ENCODE measurements around the gene LMAN1L.

DNA sequence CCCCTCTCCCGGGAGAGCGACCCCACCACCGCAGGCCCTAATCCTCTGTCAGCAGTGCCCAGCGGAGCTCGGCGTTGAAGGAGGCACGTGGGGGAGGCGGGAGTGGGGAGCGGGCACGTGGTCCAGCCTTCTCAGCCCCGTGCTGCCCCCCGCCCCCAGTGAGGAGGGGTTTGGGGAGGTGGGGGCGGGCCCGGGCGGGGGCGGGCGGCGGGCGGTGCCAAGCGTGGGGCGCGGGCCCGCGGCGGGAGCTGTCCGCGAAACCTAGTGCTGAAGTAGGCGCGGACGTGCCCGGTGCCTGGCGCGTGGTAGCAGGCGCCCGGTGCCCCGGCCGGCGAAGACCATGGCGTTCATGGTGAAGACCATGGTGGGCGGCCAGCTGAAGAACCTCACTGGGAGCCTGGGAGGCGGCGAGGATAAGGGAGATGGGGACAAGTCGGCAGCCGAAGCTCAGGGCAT is 13.8 kb downstream of the LMAN1L start, which contains the start of gene CPLX3:
- TF ChIP-seq, protein P1, sequence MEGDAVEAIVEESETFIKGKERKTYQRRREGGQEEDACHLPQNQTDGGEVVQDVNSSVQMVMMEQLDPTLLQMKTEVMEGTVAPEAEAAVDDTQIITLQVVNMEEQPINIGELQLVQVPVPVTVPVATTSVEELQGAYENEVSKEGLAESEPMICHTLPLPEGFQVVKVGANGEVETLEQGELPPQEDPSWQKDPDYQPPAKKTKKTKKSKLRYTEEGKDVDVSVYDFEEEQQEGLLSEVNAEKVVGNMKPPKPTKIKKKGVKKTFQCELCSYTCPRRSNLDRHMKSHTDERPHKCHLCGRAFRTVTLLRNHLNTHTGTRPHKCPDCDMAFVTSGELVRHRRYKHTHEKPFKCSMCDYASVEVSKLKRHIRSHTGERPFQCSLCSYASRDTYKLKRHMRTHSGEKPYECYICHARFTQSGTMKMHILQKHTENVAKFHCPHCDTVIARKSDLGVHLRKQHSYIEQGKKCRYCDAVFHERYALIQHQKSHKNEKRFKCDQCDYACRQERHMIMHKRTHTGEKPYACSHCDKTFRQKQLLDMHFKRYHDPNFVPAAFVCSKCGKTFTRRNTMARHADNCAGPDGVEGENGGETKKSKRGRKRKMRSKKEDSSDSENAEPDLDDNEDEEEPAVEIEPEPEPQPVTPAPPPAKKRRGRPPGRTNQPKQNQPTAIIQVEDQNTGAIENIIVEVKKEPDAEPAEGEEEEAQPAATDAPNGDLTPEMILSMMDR (IDR thresholded peaks at IDR 0.05; ENCODE audit: low read depth, low read length, missing input control), result no peak
- TF ChIP-seq SP1 (IDR thresholded peaks at IDR 0.05) (no peak), RXRA (IDR thresholded peaks at IDR 0.05) (no peak), FOXA2 (IDR thresholded peaks at IDR 0.05) (no peak), YY1 (IDR thresholded peaks at IDR 0.05) (no peak), JUND (IDR thresholded peaks at IDR 0.05) (no peak)
- TF ChIP-seq, protein P2, sequence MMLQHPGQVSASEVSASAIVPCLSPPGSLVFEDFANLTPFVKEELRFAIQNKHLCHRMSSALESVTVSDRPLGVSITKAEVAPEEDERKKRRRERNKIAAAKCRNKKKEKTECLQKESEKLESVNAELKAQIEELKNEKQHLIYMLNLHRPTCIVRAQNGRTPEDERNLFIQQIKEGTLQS (IDR thresholded peaks at IDR 0.05), result no peak
- TF ChIP-seq, protein P3, sequence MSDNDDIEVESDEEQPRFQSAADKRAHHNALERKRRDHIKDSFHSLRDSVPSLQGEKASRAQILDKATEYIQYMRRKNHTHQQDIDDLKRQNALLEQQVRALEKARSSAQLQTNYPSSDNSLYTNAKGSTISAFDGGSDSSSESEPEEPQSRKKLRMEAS (IDR thresholded peaks at IDR 0.05), result no peak
- TF ChIP-seq, protein P4, sequence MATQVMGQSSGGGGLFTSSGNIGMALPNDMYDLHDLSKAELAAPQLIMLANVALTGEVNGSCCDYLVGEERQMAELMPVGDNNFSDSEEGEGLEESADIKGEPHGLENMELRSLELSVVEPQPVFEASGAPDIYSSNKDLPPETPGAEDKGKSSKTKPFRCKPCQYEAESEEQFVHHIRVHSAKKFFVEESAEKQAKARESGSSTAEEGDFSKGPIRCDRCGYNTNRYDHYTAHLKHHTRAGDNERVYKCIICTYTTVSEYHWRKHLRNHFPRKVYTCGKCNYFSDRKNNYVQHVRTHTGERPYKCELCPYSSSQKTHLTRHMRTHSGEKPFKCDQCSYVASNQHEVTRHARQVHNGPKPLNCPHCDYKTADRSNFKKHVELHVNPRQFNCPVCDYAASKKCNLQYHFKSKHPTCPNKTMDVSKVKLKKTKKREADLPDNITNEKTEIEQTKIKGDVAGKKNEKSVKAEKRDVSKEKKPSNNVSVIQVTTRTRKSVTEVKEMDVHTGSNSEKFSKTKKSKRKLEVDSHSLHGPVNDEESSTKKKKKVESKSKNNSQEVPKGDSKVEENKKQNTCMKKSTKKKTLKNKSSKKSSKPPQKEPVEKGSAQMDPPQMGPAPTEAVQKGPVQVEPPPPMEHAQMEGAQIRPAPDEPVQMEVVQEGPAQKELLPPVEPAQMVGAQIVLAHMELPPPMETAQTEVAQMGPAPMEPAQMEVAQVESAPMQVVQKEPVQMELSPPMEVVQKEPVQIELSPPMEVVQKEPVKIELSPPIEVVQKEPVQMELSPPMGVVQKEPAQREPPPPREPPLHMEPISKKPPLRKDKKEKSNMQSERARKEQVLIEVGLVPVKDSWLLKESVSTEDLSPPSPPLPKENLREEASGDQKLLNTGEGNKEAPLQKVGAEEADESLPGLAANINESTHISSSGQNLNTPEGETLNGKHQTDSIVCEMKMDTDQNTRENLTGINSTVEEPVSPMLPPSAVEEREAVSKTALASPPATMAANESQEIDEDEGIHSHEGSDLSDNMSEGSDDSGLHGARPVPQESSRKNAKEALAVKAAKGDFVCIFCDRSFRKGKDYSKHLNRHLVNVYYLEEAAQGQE (IDR thresholded peaks at IDR 0.05), result peak; percentile 97
